ENCODE results near the gene LASP1NB.

The LASP1NB gene

GRCh38 chr17:38970804-38971203 lies 45.4 kb downstream of the LASP1NB start:
- Histone ChIP-seq H3K18ac (ENCODE audit: extremely low read depth, low read length) (no peak overlapping the region), H2AK5ac (ENCODE audit: low read depth, low read length) (no peak overlapping the region), H3K36me3 (ENCODE audit: control insufficient read depth in 2 of 4, insufficient read depth in 4 of 4, low read length in 3 of 4) (no peaks in the 10 kb centered on the region), H3K4me2 (ENCODE audit: insufficient read depth in 1 of 2, low read depth in 2 of 2, low read length in 2 of 2) (no peak overlapping the region), H3K27me3 (replicated peaks in 1 of 4; ENCODE audit: control insufficient read depth in 3 of 4, extremely low read depth in 1 of 4, insufficient read depth in 3 of 4, low read length in 3 of 4) (no peaks in the 10 kb centered on the region), H3K9me3 (ENCODE audit: insufficient read depth in 2 of 2, low read depth in 1 of 2, low read length in 1 of 2) (no peaks in the 10 kb centered on the region), H2BK12ac (ENCODE audit: low read depth, low read length) (peak overlapping the region; percentile 42; the same call in 1 of the 2 replicates), H3K27ac (ENCODE audit: low read depth, low read length) (no peak overlapping the region), H2AFZ (ENCODE audit: low read length) (no peak overlapping the region), H4K20me1 (replicated peaks in 1 of 2; ENCODE audit: control insufficient read depth in 1 of 2, insufficient read depth in 2 of 2, low read length in 2 of 2) (no peaks in the 10 kb centered on the region), H3K56ac (replicated peaks; ENCODE audit: insufficient read length, low read depth, low read length) (no peak overlapping the region), H3K23ac (ENCODE audit: insufficient read length) (no peak overlapping the region), H4K8ac (ENCODE audit: extremely low read depth, insufficient read depth, low read length) (no peak overlapping the region), H2BK5ac (ENCODE audit: low read depth, low read length) (no peak overlapping the region), H3K4me3 (ENCODE audit: extremely low read depth in 1 of 4, insufficient read depth in 2 of 4, low read depth in 3 of 4, low read length in 4 of 4) (no peak overlapping the region), H3K14ac (ENCODE audit: insufficient read length) (no peak overlapping the region), H3K4ac (replicated peaks; ENCODE audit: insufficient read length, low read depth, low read length) (no peak overlapping the region), H2BK20ac (ENCODE audit: low read length) (no peak overlapping the region), H4K5ac (ENCODE audit: insufficient read length, low read depth, low read length) (no peak overlapping the region), H3K4me1 (replicated peaks in 1 of 4; ENCODE audit: control insufficient read depth in 3 of 4, insufficient read depth in 4 of 4, low read length in 3 of 4) (peaks cover 0 to 2% (median 1%) of the 10 kb centered on the region in 4 experiments; a peak in 3 of 7 replicates), H2BK15ac (ENCODE audit: low read length) (no peak overlapping the region), H3K79me2 (ENCODE audit: control insufficient read depth in 1 of 2, insufficient read depth in 2 of 2, low read length in 2 of 2) (no peaks in the 10 kb centered on the region), H3K23me2 (ENCODE audit: low read depth, low read length) (peaks cover 2% of the 10 kb centered on the region; the same call in 1 of the 2 replicates), H2BK120ac (replicated peaks; ENCODE audit: low read depth, low read length) (no peak overlapping the region), H3K79me1 (ENCODE audit: low read depth, low read length) (no peaks in the 10 kb centered on the region), H4K91ac (replicated peaks; ENCODE audit: insufficient read length, low read length) (no peak overlapping the region), H3K9ac (replicated peaks in 1 of 4; ENCODE audit: extremely low read depth in 1 of 4, low read depth in 3 of 4, low read length in 3 of 4) (no peak overlapping the region)
- POLR2A ChIA-PET (ENCODE audit: partially characterized antibody): no interaction called here
- TF ChIP-seq USF2 (IDR thresholded peaks at IDR 0.05; ENCODE audit: low read length) (no peak), SIRT6 (IDR thresholded peaks at IDR 0.05; ENCODE audit: low read length) (no peak), CHD2 (IDR thresholded peaks at IDR 0.05; ENCODE audit: low read length) (no peak), SP4 (IDR thresholded peaks at IDR 0.05; ENCODE audit: low read length) (no peak), ATF2 (IDR thresholded peaks at IDR 0.05; ENCODE audit: low read length) (no peak), ATF3 (IDR thresholded peaks at IDR 0.05; ENCODE audit: insufficient read depth, low read depth, low read length) (no peak), BCL11A (IDR thresholded peaks at IDR 0.05; ENCODE audit: low read depth in 2 of 2, low read length in 2 of 2) (no peak), KDM5A (IDR thresholded peaks at IDR 0.05; ENCODE audit: low read length) (no peak), TAF7 (optimal IDR thresholded peaks at IDR 0.05; ENCODE audit: borderline replicate concordance, low read depth, low read length) (no peak), HDAC6 (IDR thresholded peaks at IDR 0.05; ENCODE audit: low read depth, low read length) (no peak)
- FAIRE-seq (no peak), DNase-seq (ENCODE audit: low read depth in 1 of 2, low spot score in 2 of 2) (peak in 1 of 2 experiments; percentile 19)
- CTCF ChIA-PET (ENCODE audit: partially characterized antibody): interaction anchor here (1.0 to 2.0 kb wide), 4 partner anchors 12 to 194 kb away, joined by 3 to 12 read pairs (median 7); no protein-coding TSS in a partner anchor
- 83% methylated on average over 5 of the region's 5 CpGs; no CpG with 5 or more reads in 1 of the 2 experiments for WGBS, 2 experiments (ENCODE audit: extremely low coverage in 1 of 2, insufficient coverage in 1 of 2, insufficient read length in 1 of 2, insufficient replicate concordance in 2 of 2, low coverage in 1 of 2, low lambda C conversion rate in 2 of 2, missing lambda C conversion rate in 1 of 2)
